GM19238 (cell line): Measurements from ENCODE around the gene SLC41A1.

Experiments used
- DNase-seq: peaks from one replicate; pipeline ENCODE4 v3.0.0; 2011; ENCODE audit warnings: low spot score; ENCODE audit not compliant: insufficient read length

SLC41A1 gene

GRCh38 chr1:205822397-205822796 lies 9.4 kb upstream of the SLC41A1 start:
- DNase-seq = no peak

DNA sequence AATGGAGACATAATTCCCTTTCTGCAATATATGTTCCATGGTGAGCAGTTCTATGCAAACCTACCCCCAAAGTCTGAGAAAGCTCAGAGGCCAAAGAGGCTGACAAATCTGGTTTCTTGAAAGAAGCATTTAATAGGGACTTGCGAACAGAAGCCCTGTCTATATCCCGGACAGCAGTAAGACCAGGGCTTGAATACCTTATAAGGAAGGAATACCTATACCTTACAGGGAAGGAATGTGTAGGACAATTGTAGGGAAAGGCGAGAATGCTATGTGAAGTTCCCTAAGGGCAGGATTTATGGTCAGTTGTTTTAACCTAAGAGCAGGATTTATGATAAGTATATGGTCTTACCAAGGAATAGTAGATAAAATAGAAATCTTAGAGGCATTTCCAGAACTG lies 5.0 kb upstream of the SLC41A1 start:
- DNase-seq = no peak

GRCh38 chr1:205817364-205817763 lies 4.4 kb upstream of the SLC41A1 start:
- no peak for DNase-seq

- no peak for DNase-seq
Measured at GRCh38 chr1:205813755-205814058, 709 bp upstream of the SLC41A1 start.

- DNase-seq = no peak
Measured at GRCh38 chr1:205812271-205812877, 624 bp downstream of the SLC41A1 start.

GRCh38 chr1:205811660-205812059 lies 1.3 kb downstream of the SLC41A1 start:
- DNase-seq = no peak

DNA sequence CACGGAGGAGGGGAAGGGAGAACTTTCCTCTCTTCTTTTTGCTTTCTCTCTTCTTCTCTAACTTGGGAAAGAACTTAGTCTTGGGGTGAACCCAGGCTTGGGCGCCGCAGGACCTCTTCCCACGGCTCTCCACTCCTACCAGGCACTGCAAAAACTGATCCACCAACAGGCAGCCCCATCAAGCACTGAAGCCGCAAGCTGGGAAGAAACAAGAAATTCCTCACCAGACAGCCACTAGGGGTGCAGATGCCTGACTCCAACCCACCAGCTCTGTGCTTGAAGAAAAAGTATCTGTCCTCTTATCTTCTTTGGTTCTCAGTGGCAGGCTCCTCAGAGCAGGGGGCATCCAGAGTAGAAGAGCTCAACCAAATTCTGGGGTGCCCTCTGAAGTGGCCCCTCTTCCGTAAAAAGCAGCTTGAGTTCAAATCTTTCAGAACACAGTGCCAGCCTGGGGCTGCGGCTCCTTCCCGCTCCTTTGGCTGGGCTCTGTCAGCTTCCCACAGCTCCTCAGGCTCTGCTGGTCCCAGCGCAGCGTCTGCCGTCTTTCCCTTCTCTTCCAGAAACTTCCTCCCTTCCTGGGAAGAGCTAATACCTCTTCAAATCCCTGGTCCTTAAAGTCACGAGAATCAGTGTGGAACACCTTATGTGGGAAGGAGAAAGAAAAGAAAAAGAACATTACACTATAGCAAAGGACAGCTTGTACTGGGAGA lies 2.4 kb downstream of the SLC41A1 start:
- DNase-seq = no peak

DNA sequence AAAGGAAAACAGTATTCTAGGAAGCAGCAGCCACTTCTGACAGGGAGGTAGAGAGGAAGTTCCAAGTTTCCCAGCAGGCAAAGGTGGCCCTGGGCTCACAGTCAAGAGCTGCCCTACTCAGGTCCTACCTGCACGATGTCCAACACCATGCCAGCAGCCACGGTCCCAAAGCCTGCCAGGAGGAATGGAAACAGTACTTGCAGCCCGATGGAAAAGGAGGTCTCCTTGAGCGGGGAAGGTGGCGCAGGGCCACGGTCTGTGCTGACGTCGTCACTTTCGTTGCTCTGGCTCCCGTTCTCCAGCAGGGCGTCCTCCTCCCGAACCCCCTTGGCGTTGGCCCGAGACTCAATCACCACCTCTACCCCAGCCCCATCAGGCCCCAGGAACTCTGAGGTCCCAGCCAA lies 3.1 kb downstream of the SLC41A1 start:
- no peak for DNase-seq

GRCh38 chr1:205809469-205809868 lies 3.5 kb downstream of the SLC41A1 start:
- DNase-seq = no peak

- no peak for DNase-seq
Measured at GRCh38 chr1:205805082-205805711, 7.8 kb downstream of the SLC41A1 start.

GRCh38 chr1:205804605-205805004 lies 8.4 kb downstream of the SLC41A1 start:
- DNase-seq = no peak

DNA sequence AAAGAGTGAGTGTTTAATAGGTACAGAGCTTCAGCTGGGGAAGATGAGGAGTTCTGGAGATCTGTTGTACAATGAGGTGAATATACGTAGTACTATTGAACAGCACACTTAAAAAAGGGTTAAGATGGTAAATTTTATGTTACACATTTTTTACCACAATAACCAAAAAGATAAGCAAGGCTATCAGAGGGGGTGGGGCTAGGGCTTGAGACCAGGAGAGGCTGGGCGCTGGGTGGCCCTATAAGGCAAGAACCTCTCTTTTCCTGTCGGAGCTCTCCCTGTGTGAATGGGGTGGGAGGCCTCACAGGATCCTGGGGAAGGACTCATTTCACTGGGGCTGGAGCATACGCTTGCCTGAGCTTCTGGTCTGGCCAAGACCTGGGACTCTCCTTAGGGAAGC lies 9.0 kb downstream of the SLC41A1 start:
- no peak for DNase-seq

DNA sequence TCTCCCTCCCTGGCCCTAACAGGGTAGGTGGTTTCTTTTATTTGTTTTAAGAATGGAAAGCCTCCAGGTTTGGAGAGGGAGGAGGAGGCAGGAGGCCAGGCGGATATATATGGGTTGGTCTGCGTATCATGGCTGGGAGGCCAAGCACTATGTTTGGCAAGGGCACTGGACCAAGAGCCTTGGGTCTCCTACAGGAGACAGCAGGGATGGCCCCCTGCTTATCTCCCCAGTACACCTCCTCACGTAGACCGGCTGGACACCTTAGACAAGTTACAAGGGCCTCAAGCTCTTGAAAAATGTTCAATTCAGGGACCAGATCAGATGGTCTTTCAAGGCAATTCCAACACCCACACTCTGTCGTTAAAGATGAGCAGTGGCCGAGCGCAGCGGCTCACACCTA lies 10.9 kb downstream of the SLC41A1 start:
- no peak for DNase-seq

DNA sequence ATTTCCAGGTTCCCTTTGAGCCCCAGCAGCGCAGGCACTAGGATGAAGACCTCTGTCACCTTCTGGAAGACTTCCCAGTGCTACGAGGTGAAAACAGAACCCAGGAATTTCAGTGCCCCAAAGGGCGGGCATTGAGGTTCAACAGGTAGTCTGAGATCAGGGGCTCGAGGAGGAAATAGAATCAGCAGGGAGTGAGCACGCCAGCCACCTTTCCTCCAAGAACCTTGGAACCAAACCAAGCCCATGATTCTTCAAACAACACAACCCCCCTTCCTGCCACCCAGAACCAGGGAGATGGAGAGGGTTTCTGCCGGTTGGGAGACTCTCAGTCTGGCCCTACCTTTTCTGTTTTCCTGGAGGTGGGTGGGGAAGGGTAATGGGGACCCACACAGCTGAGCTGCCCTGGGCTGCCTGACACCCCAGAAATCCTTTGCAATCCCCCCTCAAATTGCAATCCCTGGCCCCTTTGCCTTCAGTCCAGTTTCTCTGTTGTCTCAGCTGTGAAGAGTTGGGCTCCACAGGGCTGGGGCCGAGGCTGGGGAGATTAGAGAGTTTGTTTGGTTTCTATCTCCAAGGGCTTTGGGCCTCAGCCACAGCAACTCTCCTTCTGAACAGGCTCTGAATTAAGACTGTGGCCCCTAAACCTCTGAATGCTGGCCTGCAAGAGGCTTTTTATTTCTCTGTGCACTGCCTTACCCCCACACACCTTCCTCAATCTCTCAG lies 11.9 kb downstream of the SLC41A1 start:
- DNase-seq = no peak

DNA sequence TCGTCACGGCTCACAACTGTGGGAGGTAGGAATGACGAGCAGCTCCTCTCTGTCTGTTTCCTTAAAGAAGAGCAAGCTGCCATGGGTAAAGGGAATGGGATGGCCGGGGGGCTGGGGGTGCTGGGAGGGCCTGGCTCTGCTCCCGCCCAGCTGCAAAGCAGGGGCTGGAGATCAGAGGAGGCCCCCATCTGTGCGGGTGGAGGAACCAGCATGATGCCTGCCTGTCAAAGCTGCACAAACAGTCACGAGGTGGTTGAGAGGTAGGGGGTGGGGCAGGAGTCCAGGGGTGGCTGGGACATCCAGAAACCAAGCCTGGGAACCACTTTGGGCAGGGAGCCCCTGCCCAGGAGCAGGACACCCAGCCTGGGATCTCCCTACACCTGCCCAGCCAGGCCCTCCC lies 12.6 kb downstream of the SLC41A1 start:
- DNase-seq = no peak

DNA sequence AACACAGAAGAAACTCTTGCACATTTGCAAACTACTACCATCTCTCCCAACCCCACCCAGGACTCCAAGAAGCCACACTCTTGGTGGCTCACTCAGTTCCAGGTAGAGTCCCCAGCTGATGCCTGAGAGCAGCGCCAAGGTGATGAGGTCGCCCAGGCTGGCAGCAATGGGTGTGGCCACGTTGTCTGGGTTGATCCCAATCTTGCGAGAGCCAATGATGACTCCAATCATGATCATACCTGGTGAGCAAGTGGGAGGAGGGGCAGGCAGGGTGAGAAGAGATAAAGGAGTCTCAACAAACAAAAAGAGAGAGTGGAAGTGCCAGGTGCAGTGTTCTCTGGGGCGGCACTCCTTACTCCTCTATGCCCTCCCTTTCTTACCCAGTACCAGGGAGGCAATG lies 14.4 kb downstream of the SLC41A1 start:
- no peak for DNase-seq

- no peak for DNase-seq
Measured at GRCh38 chr1:205797168-205797567, 15.8 kb downstream of the SLC41A1 start.

DNA sequence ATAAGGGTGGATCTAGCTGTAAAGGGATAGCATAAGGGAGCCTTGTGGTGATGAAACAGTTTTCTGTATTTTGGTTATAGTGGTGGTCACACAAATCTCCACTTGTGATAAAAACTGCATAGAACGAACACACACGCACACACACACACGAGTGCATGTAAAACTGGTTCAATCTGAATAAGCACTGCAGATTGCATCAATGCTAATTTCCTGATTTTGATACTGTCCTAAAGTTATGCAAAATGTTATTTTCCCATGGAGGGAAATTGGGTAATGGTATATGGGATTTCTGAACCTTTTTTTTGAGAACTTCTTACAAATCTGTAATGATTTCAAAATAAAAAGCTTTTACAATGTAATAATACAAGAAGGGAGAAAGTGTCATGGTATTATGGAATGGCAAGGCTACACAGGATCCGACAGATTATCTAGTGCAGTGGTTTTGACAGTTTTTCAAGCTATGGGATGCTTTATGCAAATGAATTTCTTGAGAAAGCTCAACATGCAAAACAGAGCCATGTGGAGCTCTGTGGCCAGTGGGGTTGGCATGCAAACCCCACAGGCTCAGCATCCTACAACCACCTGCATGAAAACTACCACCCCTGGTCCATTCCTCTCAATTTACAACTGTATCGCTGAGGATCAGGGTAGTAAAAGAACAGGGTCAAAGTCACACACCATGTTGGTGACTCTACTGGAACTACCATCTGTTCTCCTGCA lies 18.8 kb downstream of the SLC41A1 start:
- no peak for DNase-seq

- no peak for DNase-seq
Measured at GRCh38 chr1:205792961-205793673, 19.9 kb downstream of the SLC41A1 start.

DNA sequence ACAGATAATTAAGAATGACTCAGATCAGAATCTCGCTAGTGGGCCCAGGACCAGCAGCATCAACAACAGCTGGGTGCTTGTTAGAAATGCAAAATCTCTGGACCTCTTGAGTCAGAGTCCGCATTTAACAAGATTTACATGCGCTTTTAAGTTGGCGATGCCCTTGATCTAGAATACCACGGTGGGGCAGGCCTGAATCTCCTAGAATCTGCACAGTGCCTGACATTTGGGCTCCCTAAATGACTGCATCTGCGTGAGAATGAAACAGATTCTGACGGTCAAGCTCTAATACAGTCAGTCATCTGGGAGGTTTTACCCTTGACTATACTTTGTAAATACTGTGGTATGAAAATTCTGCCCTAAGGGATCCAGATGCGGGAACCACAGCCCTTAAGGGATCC lies 20.5 kb downstream of the SLC41A1 start:
- DNase-seq = no peak

- DNase-seq = peak; percentile 68
Measured at GRCh38 chr1:205791568-205792180, 21.3 kb downstream of the SLC41A1 start.
